Stimulated activated CD8-positive, alpha-beta memory T cell treated with anti-CD3 and anti-CD28 coated beads, Interleukin-2, amount 100 ng/mL, for 1 hour (primary cell): ENCODE results near the gene HSPA1A.
A peak's percentile ranks its signal among the peaks of the same experiment; 100 is the strongest.

Source experiments
- DNase-seq, 2 donors: peaks; one replicate each; pipeline ENCODE4 v3.0.0-alpha.2; 2020; ENCODE audit warnings: low read depth in 2 of 2

Gene HSPA1A

DNA sequence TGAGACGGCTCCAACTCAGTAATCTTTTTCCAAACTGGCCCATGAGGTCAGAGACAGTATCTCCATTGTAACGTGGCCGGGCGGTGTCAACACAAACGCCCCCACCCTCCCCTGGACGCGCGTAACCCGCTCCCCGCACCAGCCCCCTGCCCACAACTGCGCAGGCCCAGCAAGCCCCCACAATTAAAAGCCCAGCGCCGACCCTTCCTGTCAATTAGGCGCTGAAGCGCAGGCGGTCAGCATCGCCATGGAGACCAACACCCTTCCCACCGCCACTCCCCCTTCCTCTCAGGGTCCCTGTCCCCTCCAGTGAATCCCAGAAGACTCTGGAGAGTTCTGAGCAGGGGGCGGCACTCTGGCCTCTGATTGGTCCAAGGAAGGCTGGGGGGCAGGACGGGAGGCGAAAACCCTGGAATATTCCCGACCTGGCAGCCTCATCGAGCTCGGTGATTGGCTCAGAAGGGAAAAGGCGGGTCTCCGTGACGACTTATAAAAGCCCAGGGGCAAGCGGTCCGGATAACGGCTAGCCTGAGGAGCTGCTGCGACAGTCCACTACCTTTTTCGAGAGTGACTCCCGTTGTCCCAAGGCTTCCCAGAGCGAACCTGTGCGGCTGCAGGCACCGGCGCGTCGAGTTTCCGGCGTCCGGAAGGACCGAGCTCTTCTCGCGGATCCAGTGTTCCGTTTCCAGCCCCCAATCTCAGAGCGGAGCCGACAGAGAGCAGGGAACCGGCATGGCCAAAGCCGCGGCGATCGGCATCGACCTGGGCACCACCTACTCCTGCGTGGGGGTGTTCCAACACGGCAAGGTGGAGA is at the start of gene HSPA1A, which contains the start of gene HSPA1L:
Gene HSPA1A, plus strand, starts transcription at position 519 of the 814 bp plus-strand sequence. Its CDS starts 214 bp downstream, at position 733.
Gene HSPA1L, minus strand, starts transcription at position 259 of the 814 bp plus-strand sequence. CDS start 3,311 bp downstream, outside the sequence.
- peak; percentile 44 to 53 for DNase-seq

DNA sequence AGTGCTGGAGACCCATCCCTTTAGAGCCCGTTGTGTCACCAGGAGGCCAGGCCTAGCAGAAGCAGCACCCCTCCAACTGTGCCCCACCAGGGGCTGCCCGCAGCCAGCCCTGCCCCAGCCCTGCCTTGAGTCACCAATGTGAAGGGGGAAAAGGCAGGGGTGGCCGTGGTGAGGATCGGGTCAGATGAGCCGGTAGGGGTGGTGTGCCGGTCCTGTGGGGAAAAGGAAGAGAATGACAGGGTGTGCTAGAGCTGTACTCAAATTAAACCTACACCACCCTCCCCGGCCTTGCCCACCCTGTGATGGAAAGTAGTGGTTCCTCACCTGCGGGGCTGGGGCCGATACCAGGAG is 49.8 kb upstream of the HSPA1A start:
- no peak for DNase-seq

DNA sequence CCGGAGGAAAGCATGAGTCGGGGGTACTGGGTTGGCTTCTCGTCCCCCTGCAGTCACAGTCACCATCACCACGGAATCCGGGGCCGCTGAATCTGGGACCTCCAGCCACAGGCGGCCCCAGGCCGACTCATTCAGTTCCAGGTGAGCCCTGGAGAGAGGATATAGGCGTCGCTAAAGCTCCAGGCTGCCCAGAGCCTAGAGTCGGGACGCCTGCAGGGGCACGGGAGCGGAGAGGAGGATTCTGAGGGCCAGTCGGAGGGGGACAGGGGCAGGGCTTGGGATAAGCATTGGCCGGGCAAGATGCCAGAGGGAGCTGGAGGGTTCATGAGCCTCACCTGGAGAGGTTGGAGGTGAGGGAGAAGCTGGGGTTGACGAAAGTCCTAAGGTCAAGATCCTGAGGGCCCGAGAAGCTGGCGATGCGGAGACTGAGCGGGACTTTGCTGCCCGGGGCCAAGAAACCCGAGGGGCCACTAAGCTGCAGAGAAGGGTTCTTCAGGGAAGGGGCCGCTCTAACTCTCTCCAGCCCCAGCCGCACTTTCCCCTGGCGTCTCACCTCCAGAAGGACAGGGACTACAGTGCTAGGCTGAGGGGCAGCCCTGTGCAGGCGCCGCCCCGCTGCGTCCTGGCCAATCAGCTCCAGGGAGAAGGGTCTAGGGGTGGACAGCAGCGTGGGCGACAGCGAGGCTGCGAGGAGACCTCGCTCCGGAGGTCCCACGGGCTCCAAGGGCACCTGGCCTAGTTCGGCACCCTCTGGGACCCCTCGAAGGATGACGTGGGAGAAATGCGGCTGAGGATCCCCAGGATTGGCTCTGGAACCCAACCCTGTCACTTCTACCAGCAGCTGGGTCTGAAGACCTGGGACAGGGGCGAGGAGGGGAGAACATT is 49.2 kb upstream of the HSPA1A start:
- no peak for DNase-seq

DNA sequence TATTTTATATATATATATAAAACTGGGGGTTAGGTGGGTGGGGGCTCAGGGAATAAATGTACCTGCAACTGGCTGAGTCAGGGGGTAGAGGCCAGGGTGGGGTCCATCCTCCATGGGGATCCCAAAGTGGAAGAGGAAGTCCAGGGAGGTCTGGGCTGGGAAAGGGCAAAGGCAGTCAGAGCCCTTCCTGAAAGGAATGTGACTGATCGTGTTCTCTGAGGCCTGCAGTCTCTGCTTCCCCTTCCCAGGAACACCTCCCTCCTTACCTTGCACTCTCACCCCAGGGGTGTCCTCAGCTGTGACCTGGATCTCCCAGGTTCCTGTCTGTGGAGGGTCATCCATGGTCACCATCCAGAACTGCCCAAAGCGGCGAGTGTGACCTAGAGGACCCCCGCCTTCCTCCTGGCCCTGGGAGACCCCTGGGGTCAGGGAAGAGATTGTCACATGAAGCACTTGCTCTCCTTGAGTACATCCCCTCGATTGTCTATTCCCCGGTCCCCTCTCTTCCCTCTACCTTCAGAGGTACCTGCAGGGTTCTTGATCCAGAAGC is 48.2 kb upstream of the HSPA1A start:
- DNase-seq = no peak

DNA sequence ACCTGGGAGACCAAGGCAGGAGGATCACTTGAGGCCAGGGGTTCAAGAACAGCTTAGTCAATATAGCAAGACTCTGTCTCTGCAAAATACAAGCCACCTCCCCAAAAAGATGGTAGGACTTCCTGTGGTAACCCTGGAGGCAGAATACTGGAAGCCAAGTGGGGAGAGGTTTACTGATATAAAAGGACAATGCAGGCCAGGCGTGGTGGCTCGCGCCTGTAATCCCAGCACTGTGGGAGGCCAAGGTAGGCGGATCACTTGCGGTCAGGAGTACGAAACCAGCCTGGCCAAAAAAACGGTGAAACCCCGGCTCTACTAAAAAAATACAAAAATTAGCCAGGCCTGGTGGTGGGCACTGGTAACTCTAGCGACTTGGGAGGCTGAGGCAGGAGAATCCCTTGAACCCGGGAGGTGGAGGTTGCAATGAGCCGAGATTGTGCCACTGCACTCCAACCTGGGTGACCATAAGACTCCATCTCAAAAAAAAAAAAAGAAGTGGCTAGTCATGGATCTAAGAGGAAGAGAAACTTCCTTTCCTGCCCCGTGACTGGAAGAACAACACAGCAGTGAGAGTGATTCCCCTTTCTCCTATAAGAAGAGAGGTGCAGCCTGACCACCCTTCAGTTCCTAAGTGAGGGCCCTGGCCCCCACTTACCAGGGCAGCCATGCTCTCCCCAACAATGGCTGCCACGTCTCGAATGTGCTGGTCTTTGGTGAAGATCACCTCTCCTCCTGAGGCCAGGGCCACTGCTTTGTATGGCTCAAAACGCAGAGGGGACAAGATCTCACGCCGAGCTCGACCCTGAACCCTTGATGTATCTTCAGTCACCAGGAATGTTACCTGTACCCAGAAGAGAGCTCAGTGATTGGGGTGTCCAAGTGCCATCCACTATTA is 46.7 kb upstream of the HSPA1A start:
- DNase-seq = no peak

DNA sequence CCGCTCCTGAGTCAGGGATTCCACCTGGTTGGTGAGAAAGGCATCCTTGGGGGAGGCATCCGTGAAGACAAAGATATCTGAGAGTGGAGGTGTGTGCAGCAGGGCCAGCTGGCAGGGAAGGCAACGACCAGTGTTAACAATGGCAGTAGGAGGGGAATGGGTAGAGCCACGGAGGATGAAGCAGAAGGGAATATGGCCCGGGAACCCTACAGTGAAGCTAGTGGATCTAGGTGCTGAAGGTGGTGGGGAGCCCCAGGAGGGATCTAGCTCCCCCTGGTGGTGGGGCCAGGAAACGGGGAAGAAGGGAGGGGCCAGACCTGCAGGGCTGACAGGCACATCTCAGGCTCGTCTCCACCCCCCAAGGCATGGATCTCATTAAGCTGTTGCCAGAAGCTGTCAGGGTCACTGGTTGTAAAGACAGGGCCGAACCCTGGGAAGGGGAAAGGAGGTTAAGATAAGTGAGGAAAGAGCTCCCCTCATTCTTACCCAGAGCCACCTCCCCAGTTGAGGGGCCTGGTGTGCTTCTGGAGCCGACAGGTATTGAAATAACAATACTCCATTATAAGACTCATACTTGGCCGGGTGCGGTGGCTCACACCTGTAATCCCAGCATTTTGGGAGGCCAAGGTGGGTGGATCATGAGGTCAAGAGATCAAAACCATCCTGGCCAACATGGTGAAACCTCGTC is 45.5 kb upstream of the HSPA1A start:
- DNase-seq = peak; percentile 62

DNA sequence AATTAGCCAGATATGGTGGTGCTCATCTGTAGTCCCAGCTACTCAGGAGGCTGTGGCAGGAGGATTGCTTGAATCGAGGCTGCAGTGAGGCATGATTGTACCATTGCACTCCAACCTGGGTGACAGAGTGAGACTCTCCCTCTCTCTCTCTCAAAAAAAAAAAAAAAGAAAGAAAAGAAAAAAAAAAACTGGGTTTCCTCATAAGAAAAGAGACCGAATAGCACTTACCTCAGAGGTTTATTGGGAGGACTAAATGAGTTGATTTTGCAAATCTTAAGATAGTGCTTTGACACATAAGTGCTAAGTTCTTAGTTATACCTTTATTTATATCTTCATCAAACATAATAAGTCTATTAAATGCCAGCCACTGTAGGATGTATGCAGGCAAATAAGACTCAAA is 44.5 kb upstream of the HSPA1A start:
- no peak for DNase-seq

DNA sequence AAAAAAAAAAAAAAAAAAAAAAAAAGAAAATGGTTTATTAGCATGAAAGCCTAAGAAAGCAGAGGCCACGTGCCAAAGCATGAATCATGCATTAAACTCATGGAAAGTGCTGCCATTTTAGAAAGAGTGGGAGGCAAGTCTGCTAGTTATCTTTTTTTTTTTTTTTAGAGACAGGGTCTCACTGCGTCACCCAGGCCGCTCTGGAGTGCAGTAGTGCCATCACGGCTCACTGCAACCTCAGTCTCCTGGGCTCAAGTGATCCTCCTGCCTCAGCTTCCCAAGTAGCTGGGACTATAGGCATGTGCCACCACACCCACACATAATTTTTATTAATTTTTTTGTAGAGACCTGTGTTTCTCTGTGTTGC is 43.4 kb upstream of the HSPA1A start:
- DNase-seq = no peak

DNA sequence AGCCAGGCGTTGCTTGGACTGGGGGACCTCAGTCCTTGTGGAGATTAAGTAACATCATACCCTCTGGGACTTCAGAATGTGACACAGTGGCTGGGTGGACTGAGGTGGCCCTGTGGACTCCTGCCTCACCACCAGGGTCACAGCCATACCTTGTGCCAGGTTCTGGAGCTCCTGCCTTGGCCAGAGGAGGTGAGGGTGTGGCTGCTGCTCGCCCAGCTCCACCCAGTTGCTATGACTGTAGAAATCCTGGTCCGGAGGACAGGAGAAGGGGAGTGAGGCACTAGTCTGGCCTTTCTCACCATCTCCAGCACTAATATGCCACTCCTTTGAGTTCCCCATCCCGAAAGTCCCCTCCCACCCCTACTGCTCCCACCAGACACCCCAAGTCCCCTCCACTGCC is 40.2 kb upstream of the HSPA1A start:
- DNase-seq = no peak

DNA sequence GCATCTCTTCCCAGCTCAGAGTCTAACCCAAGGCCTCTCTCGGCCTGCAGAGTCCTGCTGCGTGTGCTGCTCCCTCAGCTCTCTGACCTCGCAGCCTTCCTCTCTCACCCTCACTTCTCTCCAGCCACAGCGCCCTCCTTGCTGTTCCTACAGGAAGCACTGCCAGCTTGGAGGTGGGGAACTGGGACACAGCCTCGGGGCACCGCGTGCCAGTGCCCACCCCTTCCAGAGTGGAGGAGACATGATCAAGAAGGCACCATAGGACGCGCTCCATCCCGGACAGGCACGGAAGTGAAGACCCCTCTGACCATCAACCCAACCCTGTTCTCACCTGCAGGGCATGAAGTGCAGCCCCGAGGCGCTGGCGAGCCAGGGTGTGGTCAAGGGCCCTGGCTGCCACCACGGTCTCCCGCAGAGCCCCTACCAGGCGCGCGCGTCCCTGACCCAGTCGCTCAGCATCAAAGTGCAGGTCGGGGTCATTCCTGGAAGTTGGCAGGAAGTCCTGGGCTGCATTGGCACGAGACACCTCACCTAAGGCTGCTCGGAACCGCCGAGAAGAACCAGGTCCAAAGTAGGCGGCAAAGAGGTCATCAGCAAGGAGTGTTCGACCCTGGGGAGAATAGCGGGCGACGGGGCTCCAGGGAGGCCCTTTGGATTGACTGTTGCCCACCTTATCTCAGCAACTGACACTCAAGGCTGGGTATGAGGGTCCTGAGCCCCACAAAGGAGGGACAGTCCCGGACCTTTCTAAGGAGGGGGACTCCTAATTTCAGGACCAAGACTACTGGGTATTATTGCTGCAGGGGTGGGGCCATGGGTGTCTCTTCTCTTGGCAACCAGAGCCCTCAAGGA is 39.5 kb upstream of the HSPA1A start:
- DNase-seq = no peak

DNA sequence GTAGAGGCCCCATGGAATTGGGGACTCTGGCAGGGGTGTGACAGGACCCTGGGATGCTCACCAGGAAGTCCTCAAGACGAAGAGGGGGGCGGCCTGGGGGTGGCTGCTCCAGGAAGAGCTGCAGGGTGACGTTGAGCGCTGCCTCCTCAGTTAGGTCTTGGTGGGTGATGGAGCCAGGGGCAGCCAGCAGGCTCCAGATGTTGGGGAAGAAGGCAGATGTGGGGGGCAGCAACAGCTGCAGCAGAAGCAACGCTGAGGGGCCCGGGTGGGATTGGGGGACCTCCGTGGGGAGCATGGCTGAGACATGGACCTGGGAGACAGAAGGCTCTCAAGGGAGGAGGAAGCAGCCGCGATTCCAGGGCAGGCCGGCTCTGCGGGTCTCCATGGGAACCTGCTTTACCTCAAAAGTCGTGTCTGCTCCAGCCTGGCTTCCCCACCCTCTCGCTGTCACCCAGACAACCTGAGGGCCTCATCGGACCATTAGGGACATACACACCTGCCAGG is 38.8 kb upstream of the HSPA1A start:
- DNase-seq = no peak

DNA sequence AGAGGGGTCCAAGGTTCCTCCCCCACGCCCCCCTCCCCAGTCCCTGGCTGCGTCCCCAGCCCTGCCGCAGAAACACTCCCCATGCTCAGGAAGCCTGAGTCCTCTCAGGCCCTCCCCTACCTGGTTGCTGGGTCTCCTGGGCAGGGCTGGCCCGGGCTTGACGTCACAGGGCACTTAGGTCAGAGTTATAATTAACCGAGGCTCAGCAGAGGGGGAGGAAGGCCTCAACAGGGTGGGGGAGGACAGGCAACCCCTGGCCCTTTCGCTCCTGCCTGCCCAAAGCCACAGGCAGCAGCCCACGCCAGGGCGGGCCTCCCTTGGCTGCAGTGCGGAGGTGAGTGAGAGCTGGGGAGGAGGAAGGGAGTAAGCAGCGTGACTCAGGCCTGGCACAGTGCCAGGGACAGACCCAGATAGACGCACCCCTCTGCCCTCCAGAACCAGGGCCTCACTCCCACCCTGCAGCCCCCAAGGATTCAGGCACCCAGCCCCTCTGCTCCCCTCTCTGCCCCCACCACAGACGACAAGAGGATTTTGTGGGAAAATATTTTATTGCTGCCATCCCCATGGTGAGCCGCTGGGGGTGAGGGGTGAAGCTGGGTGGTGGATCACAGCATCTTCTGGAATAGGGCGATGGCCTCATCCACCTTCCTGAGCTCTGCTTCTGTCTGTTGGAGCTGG is 38.2 kb upstream of the HSPA1A start, which contains the start of gene VWA7:
Gene VWA7, minus strand, starts transcription at position 340 of the 678 bp plus-strand sequence. CDS start 549 bp downstream, outside the sequence.
- peak in 1 of 2 donors; percentile 57 for DNase-seq

DNA sequence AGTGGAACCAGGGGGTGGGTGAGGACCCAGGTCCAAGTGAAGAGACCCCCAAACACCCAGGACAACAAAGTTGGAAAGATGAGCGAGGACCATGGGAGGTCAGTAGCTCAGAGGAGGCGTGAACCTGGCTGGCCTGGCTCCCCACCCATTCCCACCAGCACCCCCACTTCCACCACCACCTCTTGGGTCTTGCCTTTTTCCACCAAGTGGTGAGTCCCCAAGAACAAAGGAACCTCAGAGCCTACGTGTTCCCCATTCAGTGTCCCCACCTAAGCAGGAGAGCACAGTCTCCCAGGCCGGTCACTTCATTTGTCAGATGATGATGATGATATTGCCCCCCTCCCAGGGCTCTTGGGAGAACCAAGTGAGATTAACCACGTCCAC is 37.7 kb upstream of the HSPA1A start:
- DNase-seq = no peak

DNA sequence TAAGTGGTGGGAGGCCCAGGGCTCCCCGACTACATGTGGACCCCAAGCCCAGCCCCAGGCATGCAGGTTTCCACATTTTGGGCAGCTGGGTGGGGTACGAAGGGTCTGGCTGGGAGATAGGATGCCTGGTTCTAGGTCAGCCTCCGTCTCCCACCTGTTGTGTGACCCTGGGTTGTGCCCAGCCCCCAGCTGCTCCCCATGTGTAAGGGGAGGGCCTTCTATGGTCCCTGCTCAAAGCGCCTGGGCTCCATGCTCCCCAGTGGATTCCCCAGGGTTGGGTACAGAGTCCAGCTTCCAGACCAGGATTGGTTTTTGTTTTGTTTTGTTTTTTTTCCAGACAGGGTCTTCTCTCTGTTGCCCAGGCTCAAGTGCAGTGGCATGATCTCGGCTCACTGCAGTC is 37.1 kb upstream of the HSPA1A start:
- no peak for DNase-seq

DNA sequence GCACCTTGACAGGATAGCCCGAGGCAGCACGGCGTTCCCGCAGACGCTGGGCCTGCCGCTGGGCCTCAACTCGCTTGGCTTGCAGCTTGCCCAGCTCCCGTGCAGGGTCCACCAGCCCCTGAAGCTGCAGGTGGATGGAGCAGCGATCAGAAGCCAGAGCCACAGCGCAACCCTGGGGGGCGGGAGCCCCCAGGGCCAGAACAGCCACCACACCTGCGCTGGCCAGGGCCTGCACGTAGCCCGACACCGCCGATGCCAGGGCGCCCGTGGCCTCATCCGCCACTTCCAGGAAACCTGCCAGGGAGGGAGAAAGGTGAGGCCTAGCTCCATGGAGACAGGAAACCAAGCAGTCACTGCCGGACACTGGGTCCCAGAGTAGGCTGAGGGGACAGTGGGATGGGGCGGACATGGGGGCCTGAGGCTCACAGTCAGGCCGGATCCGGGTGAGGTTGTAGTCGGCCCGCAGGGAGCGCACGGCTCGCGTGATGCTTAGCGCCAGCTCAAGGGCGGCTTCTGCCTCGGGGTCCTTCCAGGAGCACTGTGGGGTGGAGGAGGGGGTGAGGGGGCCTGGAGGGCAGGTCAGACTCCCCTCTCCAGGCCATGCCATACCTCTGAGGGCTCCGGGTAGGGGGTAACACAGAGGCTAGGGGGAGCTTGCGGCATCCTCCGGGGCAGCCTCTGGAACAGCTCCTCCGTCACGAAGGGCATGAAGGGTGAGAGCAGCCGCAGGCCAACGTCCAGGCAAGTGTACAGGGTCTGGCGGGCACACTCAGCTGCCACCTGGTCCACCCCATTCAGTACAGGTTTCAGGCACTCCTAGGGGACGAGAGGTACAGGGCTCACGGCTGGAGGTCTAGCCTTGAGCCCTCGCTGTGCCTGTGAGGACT is 36.1 kb upstream of the HSPA1A start:
- no peak for DNase-seq

DNA sequence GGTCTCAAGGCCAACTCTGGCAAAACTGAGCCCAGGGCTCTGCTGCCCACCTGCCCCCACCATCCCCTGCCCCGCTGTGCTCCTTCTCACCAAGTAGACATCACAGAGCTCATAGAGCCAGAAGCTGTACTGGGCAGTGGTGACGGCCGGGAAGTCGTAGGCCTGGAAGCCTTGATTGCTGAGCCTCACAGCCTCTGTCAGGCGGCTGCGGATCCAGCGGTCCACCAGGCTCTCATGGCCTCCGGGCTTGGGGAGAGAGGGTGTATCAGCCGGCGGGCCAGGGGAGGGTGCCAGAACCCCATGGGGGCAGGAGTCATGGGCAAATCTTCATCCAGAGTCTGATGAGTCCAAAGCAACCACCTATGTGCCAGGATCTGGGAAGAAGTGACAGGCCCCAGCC is 35.4 kb upstream of the HSPA1A start:
- no peak for DNase-seq

DNA sequence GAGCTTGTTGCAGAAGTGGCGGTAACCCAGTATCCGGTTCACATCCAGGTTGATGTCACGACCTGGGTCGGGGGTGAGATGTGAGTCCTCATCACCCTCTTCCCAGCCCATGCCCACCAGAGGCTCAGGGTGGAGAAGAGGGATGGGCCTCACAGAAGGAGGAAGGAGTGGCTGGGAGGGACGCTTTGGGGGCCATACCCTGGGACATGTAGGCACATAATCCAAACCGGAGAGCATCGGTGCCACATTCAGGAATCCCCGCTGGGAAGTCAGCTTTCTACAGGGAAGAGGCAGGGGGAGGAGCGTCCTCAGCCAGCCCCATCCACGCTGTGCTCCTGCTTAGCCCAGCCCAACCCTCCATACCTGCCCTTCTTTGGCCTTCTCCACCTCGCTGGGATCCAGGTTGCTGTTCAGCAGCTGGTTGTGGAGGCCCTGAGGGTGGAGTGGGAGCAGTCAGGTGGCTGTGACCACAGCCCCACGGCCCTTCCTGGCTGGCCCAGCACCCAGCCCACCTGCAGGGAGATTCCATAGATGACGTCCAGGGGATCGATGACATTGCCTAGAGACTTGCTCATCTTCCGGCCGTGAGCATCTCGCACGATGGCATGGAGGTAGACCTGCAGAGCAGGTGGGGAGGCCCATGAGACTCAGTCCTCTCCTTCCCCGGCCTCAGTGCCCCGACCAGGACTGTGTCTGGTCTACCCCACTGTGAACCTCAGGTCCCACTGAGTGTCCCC is 34.7 kb upstream of the HSPA1A start:
- no peak for DNase-seq
